GM19035 (cell line): ENCODE results near the gene TTLL1.
"Not testable (repeated sequence)": the region's sequence is repeated elsewhere in the genome, so short reads cannot be mapped to it uniquely, and the experiment has no call there.

Experiments
- ATAC-seq: cut with Tn5 transposase; IDR thresholded peaks from one replicate; pipeline ENCODE4 v1.9.1; 2021; ENCODE audit not compliant: unreplicated experiment

Gene TTLL1

GRCh38 chr22:43014316-43014868, 74.8 kb downstream of the TTLL1 start:
- no peak for ATAC-seq

- ATAC-seq = no peak
These were observed 75.6 kb downstream of the TTLL1 start for GRCh38 chr22:43013355-43014315.

- no peak for ATAC-seq
These were observed 76.8 kb downstream of the TTLL1 start for GRCh38 chr22:43012390-43012789.

DNA sequence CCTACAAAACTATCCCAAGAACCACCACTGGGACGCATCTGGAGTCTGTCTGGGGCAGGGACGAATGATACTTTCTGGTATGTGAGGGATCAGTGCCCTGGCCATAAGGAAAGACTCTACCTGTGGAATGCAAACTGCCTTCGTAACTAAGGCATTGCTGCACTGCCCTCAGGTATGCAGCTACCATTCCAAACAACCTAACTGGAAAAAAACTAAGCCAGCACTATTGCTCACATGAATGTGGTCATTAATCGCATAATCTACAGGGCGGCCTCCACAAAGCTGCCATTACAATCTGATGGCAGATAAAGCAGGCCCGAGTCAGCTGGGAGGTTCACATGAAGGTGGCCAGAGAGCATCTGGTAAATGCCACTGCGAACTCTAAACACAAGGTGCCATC, 78.1 kb downstream of the TTLL1 start:
- ATAC-seq = no peak

GRCh38 chr22:43009444-43009843, 79.7 kb downstream of the TTLL1 start:
- no peak for ATAC-seq

DNA sequence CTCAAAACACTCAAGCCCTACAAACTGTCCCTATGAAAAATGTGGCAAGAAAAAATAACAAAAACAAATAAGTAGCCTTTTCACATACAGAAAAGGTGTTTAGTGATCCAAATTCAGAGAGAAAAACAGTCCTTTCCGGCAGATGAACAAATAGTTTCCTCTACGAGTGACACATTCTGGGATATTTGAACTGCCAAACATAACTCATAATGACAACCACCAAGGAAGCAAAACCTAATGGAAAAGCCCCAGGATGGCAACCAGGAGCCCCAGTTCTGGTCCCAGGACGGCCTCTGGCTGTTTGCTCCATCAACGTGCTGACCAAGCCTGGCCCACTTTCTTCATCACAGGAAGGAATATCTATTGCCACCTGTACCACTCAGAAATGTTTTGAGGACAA, 80.3 kb downstream of the TTLL1 start:
- no peak for ATAC-seq

DNA sequence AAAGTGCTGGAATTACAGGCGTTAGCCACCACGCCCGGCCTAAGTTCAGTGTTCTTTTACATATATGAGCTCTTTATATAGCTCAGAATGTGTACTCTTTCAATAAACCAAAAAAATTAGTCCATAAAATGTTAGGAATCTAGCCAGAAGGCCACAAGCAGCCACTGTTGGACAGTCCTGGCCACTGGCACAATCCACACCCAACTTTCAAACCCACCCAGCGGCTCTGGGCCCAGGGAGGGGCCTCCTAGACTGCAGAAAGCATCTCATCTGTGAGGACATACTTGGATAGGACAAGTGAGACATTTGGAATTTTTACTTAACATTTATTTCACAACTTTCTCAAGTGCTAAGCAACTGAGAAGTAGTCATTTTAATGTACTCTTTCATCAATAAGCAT, 80.7 kb downstream of the TTLL1 start:
- ATAC-seq = no peak

GRCh38 chr22:43007519-43008102, 81.6 kb downstream of the TTLL1 start:
- no peak for ATAC-seq

DNA sequence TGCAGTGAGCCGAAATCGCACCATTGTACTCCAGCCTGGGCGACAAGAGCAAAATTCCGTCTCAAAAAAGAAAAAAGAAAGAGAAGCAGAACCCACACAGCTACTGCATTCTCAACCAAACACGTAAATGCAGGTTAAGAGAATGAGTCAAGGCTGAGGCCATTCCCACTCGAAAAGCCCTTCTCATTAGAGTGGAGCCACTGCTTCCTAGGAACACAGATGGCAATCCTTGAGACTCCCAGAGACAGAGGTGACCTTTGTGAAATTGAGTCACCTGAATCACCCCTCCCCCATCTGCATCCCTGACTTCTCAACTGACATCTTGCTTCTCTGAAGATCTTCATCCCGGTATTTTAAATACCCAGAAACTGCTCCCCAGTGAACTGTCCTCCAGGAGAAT, 82.4 kb downstream of the TTLL1 start:
- ATAC-seq = no peak

DNA sequence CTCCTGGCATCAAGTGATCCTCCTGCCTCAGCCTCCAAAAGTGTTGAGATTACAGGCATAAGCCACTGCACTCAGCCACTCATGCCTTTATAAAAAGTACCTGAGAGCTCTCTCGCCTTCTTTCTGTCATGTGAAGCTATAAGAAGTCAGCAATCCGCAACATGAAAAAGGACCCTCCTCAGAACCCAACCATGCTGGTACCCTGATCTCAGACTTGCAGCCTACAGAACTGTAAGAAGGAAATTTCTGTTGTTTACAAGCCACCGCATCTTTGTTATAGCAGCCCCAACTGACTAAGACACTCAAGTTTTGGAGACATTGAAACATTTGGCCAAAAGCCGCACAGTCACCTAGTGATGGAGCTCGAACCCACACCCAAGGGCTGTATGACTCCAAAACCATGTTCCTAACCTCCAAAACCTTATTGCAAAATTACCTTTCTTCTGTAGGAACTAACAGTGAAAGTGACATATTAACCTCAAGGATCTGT, 83.1 kb downstream of the TTLL1 start:
- no peak for ATAC-seq

DNA sequence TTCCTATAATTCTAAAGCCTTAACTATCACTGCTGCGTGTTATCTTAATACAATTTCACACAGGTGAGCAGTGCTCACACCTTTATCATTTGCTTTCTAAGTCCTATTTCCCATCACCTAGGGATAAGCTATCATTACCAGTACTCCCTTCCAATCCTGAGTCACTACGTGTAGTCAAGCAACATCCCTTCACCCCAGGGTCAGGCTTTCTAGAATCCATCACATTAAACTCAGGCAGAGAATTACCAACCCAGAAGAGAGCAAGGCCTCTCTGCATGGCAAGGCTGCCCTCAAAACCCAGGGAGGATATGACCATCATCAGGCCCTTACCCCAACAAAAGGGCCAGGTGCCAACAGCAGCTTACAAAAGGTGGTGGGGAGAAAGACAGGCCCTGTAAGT, 84.1 kb downstream of the TTLL1 start:
- ATAC-seq = no peak

- no peak for ATAC-seq
These were observed 84.7 kb downstream of the TTLL1 start for GRCh38 chr22:43004362-43005035.

DNA sequence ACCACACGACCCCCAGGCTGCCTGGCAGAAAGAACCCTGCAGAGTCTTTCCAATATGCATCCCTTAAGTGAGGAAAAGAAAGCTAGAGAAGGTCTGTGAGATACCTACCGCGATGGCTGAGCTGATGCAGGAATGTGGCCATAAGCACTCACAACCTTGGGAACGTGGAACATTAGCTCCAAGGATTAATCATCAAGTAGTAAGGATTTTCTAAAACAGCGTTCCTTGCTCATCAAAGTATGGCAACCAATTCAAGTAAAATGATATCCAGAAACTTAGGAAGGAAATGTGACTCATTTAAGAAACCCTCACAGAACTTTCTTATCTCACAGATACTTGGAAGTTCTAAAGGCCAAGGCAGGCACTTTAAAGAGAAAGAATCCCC, 87.0 kb downstream of the TTLL1 start:
- ATAC-seq = no peak

DNA sequence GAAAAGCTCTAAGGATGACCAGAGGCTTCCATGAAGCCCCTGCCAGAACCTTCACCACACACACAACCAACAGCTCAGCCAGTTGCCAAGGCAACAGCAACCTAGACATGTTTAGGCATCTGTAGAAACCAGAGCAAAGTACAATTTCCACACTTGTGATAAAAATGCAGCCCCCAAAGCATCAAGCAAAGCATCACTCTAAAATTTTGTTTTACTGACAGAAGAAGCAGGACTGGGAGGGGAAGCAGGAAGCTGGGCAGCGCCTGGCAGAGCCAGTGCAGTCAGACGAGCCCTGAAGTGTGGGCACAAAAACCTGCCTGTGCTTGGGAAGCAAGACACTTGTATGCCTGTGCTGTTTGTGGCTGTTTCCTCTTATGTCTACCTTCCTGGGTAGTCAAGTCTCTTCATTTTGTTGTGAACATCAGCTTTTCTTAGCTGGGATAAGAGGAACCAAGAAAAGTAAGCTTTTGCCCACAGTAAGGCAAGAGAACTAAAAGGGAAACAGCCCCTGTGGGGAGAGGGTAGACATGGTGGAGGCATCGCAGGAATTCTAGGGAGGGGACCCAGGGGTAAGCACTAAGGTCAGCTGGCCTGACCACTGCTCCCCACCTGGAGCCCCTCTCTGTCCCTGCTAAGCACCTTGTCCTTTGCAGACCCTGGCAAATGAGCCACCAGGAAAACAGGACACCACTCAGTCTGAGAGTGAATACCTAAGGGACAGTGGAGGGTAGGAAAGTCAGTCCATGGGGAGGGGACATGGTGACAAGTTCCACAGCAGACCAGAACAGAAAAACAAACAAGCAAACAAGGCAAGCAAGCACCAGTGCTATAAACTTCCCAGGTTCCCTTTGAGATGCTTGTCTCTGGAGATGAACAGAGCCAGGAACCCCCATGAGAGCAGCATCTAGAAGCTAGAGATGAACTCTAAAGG, 87.7 kb downstream of the TTLL1 start:
- ATAC-seq = no peak

GRCh38 chr22:43000441-43001175, 88.6 kb downstream of the TTLL1 start:
- no peak for ATAC-seq

GRCh38 chr22:42997582-42998090, 91.6 kb downstream of the TTLL1 start:
- no peak for ATAC-seq

- no peak for ATAC-seq
These were observed 92.4 kb downstream of the TTLL1 start for GRCh38 chr22:42996646-42997365.

GRCh38 chr22:42995654-42996053, 93.5 kb downstream of the TTLL1 start:
- not testable (repeated sequence) for ATAC-seq
